ENCODE results near the gene NEK7.
"Not testable (repeated sequence)": the region's sequence is repeated elsewhere in the genome, so short reads cannot be mapped to it uniquely, and the experiment has no call there.

NEK7 gene

DNA sequence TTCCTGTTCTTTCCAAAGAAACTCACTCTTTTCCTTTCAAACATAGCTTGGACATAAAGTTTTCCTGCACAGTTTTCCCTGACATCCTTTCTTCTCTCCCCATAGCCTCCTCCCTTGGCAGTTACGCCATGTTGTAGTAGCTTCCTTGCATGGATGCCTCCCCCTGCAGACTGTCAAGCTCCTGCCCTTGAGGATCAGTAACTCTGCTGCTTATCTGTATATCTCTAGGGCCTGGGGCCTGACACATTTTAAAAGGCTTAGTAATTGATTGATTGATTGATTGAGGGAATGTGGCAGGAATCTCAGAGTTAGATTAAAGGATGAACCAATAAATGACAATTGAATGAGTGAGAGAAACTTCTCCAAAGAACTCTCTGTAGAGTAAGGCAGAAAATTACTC, 143.7 kb downstream of the NEK7 start:
- DNase-seq, result no peak

DNA sequence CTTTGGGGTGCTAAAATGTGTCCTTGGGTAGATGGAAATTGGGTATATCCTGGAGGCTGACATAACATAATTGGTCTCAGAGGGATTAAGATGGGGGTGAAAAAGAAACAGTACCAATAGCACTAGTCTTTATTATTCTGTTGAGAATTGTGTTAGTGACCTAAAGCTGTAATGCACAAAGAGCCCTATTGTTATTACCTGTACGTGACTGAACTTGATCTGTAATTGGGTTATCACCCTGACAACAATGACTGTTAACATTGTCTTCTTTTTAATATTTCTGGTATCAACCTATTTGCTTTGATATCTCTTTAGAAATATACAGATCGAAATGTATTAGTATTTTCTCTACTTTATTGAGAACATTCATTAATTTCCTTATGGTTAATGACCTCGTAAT, 147.6 kb downstream of the NEK7 start:
- no peak for DNase-seq

DNA sequence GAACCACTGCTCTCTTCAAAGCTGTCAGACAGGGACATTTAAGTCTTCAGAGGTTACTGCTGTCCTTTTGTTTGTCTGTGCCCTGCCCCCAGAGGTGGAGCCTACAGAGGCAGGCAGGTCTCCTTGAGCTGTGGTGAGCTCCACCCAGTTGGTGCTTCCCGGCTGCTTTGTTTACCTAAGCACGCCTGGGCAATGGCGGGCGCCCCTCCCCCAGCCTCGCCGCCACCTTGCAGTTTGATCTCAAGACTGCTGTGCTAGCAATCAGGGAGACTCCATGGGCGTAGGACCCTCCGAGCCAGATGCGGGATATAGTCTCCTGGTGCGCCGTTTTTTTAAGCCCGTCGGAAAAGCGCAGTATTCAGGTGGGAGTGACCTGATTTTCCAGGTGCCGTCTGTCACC, 158.0 kb downstream of the NEK7 start:
- DNase-seq, result not testable (repeated sequence)

DNA sequence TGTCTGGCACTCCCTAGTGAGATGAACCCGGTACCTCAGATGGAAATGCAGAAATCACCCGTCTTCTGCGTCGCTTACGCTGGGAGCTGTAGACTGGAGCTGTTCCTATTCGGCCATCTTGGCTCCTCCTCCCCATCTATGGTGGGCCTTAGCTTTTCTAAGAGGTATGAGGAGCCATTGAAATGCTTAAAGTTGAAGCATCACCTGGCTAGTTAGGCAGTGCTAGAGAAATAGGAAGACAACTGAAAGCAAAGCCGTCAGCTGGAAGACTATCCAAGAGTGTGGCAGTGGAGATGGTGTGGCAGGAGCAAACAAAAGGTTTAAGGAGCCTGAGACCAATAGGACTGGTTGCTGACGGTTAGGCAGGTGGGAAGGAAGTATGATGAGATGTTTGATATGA, 158.5 kb downstream of the NEK7 start:
- not testable (repeated sequence) for DNase-seq

DNA sequence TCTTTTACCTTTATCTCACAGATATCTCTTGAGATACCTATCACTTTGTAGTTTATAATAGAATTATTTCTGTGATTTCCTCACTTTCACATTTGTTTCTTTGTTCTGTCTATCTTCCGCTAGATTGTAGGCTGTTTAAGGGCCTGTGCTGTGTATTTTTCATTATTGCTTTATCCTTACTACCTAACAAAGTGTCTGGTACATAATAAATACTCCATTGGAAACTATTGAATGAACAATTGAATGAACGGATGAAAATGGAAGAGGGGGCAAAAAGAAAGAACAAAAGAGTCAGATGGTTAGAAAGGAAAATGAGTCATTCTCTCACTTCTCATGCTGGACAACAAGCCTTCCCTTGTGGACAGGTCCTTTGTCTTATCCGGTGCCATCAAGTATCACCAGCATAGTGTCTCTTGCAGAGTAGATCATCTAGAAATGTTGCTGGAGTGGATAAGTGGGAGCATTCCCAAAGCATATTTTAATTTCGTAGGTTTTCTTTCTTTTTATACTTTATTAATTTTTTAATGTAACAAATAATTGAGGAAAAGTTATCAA, 159.8 kb downstream of the NEK7 start:
- DNase-seq, result no peak

DNA sequence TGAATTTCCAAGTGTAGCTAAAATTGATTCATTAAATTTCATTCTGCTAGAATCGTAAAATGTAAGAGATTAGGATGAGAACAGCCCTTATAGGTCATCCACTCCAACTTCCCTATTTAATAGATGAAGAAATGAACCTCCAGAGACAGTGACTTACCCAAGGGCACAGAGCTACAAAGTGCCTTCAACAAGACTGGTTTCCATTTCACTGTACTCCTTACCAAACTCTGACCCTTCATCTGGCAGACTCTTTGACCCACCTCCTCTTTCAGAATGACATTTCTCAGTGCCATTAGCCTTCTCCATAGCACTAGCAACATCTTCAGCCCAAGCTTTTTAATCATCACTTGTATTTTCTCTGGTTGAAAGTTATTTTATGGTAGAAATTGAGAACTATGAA, 161.3 kb downstream of the NEK7 start:
- DNase-seq, result no peak

DNA sequence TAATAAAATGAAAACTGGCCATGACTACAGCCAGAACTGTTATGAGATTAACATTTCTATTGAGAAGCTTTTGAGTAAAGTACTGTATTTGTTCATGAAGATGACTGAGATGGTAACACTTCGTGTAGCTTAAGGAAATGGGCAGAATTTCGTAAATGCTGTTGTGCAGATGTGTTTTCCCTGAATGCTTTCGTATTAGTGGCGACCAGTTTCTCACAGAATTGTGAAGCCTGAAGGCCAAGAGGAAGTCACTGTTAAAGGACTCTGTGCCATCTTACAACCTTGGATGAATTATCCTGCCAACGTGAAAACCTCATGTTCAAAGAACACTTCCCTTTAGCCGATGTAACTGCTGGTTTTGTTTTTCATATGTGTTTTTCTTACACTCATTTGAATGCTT, 164.0 kb downstream of the NEK7 start:
- no peak for DNase-seq

DNA sequence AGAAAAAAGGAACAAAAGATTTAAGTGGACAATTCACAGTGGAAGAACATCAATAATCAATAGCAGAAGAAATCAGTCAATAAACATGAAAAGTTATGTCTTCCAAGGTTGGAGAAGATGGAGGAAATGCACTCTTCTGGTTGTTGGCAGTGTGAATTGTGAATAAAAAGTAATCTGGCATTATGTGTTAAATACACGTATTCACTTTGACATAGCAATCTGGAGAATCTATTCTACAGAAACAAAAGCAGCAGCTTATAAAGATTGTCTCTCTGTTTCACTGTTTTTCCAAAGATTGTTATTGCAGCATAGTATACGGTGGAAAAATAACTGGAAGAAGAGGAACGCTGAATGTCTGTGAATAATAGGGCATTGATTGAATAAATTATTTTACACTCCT, 169.4 kb downstream of the NEK7 start:
- DNase-seq, result no peak

DNA sequence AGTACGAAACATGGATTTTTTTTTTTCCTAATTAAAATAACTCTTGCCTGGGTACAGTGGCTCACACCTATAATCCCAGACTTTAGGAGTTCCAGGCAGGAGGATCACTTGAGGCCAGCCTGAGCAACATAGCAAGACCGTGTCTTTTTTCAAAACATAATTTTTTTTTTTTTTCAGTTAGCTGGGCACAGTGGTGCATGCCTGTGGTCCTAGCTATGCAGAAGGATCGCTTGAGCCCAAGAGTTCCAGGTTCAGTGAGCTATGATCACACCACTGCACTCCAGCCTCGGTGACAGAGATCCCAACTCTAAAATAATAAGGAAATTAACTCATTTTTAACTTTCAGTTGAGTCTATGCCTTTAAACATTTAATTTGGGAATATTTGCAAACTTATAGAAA, 170.1 kb downstream of the NEK7 start:
- no peak for DNase-seq

DNA sequence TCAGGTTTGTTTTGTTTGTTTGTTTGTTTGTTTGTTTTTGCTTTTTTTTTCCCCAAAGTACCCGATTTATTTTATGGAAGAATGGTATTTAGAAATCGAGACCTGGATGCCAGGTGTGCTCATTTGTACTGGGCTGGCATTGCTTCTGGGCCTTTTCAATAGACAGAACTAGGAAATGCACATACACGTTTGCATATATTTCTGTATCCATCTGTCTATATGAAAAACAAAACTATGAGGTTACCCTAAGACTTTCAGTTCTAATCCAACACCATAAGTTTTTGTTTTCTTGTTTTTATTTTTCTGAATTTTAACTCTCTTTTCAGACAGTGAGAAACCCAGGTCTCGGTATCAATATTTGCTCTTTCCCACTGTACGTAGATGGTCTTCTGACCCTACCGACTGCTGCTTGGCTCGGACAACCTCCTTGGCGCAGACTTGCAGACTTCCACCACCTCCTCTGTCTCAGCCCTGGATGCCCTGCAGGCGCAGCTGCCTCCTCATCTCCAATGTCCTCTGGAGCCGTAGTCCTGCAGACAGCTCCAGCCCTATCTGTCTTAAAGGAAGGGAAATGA, 171.7 kb downstream of the NEK7 start:
- DNase-seq, result no peak

DNA sequence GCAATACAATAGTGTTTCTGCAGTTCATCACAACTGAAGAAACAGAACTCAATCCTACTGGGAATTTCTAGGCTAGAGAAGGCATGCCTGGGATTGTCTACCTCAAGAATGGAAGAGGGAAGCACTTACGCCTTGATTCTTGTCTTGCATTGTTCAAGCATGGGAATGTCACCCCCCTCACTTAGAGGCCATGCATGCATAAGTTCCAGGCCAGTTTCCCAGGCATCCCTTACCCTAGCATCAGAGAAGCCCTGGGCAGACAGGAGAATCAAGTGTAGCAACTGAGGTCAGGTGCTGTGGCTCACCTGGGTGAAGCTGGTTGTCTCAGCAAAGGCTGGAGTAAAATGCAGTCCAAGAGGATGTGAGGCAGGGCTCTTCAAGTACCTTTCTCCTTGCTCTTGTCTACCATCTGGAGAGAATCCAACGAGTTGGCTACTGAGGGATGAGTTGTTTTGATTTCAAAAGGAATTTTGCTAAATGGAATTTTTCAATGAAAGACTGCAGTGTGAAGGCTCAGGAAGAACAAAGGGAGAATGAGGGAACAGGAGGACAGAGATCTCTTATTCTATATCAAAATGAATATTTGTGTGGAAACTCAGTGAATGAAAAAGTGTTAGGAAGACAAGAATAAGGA, 174.3 kb downstream of the NEK7 start:
- DNase-seq, result no peak

DNA sequence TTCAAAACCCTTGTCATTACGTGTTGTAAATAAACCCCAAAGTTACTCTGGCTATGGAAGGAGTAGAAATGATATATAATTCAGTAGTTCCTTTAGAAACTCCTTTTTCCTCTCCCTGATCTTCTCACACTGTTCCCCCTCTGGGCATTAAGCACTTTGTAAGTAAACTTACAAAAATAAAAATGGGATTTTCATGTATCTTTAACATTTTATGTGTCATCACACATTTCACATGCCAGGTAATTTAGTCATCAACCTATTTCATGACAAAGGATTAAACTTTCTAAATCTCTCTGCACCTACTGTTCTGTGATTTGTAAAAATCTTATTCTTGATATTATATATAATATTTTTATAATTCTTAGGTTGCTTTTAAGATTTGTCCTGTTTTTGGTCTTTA, 176.9 kb downstream of the NEK7 start:
- DNase-seq, result no peak

DNA sequence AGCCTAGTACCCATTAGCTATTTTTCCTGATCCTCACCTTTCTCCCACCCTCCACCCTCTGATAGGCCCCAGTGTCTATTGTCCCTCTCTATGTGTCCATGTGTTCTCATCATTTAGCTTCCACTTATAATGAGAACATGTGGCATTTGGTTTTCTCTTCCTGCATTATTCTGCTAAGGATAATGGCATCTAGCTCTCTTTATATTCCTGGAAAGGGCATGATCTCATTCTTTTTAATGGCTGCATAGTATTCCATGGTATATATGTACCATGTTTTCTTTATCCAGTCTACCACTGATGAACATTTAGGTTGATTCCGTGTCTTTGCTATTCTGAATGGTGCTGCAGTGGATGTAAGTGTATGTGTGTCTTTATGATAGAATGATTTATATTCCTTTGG, 178.9 kb downstream of the NEK7 start:
- DNase-seq, result no peak

DNA sequence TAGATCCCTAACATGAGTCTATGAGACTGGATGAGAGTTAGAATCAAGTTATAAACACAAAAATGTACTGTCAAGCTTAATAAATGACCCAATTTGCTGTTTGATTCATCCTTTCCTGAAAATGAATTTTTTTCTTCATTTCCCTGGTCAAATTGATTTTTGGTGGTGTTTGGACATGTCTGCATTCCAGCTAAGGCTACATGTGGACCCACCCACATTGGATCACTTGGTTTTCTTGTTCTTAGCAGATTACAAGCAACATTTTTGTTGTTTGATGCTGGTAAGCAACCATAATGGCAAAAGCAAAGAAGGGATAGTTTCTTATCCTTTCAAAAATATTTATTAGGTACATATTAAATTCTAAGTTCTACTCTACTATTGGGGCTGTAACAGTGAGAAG, 181.1 kb downstream of the NEK7 start:
- no peak for DNase-seq

DNA sequence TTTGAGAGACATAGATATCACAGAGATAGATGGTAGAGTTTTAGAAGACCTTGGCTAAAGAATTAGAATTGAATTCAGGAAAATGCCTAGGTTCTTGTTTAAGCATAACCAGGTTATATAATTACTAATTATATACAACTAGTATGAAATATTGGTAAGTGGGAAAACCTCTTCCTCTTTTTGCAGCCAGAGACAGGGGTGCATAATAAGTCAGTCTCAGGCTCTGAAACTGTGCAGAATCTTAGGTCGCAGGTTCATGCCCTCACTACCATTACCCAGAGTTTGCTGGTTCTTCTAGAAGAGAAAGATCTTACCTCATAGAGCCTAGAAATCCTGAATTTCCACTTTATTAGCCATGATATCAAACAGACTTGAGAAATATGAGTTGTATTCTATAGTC, 183.3 kb downstream of the NEK7 start:
- DNase-seq, result no peak

DNA sequence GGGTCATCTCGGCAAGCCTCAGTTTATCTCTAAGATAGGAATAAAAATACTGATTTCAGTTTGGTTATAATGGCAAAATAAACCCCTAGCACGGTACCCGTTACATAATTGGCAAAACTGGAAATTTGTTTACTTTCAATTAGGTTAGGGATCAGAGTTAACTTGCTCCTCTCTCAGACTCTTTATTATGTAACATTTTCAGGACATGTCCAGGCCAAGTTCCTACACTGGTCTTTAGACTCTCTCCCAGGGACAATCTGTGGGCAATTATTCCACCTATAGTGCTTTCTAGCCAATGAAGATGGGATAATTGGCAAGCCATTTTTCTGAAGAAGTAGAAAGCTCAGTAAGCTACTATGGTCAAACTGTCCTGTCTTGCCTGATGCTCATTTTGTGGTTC, 189.4 kb downstream of the NEK7 start:
- no peak for DNase-seq

DNA sequence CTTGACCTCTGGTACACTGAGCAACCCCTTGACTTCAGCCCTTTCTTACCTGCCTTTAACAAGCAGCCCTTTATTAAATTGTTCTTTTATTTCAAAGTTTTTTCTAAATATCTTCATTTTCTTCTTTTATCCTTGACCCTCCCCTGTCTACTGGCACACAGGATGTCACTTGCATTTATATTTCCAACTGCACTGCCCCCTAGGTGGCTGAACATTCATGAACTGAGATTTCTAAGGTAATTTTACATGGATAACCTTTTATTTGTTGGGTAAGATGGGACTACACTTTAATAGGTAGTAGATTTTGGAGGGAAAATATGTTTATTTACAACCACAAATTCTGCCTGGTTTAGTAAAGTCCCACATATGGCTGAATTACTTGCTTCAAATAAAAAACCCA, 193.7 kb downstream of the NEK7 start:
- no peak for DNase-seq

DNA sequence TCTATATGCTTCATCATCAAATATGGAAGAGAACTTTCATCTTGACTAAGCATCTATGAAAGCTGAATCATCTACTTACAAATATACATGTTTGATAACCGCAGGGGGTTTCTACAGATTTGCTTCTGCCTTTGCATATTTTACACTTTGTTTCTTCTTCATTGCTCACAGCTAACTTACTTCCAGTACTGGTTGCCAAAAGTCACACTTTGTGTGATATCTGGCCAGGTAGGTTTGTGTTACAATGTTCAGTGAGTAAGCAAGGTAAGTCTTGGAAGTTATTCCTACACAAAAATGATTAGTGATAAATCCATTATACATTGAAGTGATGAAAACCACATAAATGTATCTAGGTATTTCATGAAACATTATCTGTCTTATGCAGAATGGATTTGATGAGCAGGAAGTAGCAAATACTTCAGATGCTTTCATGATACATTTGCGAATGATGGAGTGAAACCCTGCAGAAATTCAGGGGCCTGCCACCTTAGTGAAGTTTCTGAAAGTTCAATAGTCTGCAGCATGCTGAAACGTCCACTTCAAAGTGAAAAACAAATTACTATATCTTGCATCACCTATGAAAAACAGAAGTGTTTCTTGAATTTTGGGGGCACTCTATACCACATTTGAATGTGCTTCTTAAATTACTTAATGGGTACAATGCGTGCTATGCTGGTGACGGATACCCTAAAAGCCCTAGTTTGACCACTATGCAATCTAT, 196.3 kb downstream of the NEK7 start:
- no peak for DNase-seq

DNA sequence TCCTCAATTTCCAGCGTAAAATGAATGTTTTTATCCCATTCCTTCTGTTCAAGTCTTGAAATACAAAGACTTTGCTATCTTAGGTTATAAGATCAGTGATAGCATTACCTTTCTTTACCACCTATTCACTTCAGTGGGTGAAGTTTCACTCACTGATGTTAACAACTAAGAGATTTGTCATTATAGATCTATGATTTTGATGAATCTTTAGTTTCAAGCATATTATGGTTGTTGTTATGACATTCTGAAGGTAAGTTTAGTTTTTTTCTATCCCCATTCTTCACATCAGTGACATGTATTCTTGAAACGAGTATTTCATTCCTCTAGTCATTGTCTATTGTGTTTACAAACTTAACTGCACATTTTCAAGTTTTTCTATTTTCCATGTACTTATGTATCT, 201.1 kb downstream of the NEK7 start:
- no peak for DNase-seq

DNA sequence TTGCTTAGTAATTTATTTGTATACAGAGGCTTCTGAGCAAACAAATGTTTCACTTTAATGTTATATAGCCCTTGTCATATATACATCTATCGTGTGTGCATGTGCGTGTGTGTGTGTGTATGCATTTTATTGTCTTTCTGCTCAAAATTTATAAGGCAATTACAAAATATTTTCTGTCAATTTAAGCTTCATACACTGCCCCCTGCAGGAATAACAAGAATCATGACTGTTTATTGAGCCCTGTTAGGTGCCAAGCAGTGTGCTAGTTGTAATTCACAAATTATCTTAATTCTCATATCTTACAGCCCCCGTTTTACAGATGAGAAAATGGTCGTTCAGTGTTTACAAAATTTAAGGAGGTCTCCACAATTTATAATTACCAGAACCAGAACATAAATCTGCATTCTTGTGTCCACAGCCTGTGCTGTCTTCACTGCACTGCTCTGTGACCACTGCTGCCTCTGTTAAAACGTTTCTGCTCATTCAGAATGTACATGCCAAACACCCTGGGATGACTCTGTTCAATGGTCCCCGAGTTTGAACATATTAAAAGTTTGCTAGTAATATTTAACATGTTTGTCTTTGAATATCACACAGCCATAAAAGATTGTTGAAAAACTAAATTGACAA, 202.3 kb downstream of the NEK7 start:
- DNase-seq, result no peak

DNA sequence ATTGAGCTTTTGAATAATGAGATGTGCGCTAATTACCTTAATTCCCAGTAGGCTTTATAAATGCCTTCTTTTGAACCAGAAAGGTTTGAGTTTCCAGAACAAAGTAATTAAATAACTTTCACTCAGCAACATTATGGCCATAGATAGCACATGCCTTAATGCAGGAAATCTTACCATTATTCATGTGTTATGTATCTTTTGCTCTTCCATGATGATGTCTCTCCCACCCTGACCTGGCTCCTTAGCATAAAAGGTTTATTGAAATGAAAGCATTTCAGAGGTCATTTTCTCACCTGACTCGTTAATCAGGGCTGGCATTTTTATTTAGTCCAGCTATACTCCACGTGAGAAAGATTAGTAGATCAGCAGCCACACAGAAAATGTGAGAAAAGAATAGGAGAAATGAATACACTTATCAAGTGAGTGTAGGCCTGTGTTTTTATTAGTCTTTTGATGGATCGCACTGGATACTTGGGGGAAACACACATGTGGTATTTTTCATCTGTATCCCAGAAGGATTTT, 203.5 kb downstream of the NEK7 start:
- no peak for DNase-seq

DNA sequence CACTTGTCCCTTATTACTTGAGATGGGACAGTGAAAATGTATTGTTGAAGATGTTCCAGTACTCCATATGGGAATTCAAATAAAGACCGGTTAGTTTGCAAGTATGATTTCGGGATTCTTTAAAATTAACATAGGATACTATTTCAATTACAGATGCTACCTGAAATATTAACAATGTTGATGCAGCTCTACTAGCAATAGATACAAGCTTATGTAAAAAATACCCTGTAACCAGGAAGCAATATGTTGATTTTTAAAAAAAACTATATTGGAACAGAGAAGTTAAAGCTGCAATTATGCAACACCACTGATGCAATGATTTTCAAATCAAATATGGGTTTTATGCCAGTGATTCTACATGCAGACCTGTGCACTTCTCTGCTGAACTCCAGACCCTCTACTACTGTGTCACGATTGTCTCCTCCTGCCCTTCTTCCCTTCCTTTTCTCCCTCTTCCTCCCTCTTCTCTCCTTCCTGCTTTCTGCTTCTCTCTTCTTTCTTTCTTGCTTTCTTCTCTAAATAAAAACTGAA, 204.5 kb downstream of the NEK7 start:
- DNase-seq, result no peak

DNA sequence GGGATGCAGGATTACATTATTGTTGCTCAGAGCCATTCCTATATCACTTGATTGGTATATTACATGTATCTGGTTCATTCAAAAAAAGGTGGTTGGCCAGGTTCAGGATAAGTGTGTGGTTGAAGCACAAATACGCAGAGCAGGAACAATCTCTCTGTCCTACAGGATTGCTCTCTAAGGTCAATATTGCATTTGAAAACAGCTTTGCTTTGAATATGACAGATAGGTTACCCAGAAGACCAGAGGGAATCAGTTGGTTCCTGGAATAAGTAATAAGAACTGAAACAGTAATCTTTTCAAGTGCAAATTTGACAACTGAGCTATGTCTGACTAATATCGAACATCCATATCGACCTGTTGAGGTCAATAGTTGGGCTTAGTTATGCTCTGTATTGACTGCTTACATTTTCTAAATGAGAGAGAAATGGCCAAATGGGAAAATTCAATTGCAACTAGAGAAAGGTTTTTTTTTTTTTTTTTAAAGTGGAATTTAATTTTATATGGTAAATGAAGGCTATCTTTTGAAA, 206.9 kb downstream of the NEK7 start:
- DNase-seq, result no peak

All from NCI-H510A (cell line).